GM18951 (cell line): ENCODE data around the gene UMPS.
"Not testable (repeated sequence)": the region's sequence is repeated elsewhere in the genome, so short reads cannot be mapped to it uniquely, and the experiment has no call there.

Experiments
- POLR2A ChIP-seq: IDR thresholded peaks from 4 replicates; pipeline ENCODE4 v1.6.1; 2011; ENCODE audit warnings: mild to moderate bottlenecking; ENCODE audit not compliant: insufficient read length, insufficient read depth; ENCODE audit errors: extremely low read depth
- in situ Hi-C: fragments of 300-500 bp; cut with MboI; formaldehyde crosslinking; loops from one replicate; pipeline ENCODE4 v1.12.0; 2022; ENCODE audit warnings: low sequenced_read_pairs, mixed read lengths, inconsistent platforms; ENCODE audit not compliant: unreplicated experiment

Gene UMPS

DNA sequence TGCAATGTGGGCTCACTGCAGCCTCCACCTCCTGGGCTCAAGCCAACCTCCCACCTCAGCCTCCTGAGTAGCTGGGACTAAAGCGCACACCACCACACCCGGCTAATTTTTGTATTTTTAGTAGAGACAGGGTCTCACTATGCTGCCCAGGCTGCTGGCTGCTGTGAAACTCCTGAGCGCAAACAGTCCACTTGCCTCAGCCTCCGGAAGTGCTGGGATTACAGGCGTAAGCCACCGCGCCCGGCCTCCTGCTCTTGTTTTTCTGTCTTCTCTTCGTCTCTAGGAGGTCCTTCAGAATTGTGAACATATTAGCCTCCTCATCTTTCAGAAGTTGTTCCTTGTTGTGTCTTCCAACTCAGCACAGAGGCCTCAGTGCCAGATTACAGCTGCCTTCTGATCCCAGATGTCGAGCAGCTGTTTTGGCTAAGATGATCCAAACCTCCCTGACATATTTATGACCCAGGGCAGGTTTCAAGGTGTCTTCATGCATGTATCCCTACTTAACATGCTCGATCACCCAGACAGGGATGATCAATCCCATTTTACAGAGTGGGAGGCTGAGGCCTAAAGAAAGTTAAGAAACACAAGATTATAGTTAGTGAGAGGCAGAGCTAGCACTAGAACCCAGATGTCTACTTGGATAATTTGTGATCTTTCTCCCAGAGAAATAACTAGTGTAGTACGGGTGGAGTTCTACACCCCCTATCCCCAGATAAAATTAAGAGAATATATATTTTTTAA, 32.1 kb upstream of the UMPS start:
- no peak for TF ChIP-seq POLR2A
- in situ Hi-C loops: no loop called here

DNA sequence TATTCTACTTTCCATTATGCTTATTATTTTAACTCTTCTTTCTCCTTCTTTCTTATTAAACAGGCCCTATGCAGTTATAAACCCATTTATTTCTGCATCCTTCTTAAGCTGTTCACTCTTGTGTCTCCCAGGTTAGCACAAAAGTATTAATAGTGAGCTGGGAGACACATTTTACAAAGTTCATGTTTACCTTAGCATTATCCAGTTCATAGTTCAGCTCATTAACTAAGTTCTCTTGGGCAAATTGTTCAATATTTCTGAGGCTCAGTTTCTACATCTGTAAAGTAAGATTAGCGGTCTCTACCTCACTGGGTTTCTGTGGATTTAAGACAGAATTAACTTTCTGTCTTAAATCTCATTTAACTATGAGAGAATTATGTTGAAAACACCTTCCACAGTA, 31.2 kb upstream of the UMPS start:
- TF ChIP-seq POLR2A: no peak
- in situ Hi-C loops: no loop called here

DNA sequence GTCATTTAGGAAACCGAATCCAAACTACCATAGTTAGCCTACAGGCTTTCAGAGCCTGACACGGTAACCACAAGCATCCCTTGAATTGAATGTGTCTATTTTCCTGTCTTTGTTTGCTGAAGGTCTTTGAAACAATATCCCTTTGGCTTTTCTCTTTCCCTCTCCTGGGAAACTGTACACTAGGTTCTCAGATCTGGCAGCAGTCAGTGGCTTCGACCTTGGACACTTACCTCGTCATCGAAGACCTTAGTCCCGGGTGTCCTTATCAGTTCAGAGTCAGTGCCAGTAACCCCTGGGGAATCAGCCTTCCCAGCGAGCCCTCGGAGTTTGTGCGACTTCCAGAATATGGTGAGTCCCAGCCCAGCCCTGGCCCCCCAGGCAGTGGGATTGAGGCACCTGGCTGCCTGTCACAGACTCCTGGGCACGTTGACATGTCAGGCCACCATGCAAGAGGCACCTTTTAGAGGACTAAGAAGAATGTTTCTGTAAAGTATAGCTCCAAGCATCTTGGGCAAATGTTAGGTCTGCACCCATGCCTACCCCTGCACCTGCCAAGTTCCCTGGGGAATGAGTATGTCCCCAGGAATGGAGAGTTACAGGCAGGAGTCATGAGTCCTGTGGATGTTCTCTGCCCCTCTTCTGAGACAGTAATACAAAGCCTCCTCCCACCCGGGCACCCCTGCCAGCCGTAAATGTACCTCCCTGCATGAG, 30.4 kb upstream of the UMPS start:
- TF ChIP-seq POLR2A: no peak

GRCh38 chr3:124700880-124701684, 29.2 kb upstream of the UMPS start:
- in situ Hi-C loops: no loop called here
- TF ChIP-seq POLR2A: no peak

More for the DNA sequence above, 30.4 kb upstream of the UMPS start:
- in situ Hi-C loops: no loop called here

GRCh38 chr3:124701687-124702086, 28.6 kb upstream of the UMPS start:
- TF ChIP-seq POLR2A: no peak
- in situ Hi-C loops: no loop called here

DNA sequence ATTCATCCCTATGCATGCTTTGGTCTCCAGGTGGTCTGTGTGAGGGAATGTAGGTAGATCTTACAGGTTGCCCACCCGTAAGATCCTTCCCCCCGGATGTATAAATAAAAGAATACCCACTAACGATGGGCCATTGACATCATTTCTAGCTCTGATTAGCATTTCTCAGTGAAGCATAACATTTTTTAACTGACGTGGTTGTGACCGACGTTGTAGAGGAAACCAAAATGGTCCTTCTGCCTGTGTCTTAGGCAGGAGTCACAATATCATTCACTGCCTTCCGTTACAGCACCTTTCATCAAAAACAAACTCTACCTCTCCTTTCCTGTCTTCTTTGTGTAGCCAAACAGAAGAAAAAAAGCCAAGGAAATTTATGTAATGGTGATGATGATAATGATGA, 27.3 kb upstream of the UMPS start:
- no peak for TF ChIP-seq POLR2A
- in situ Hi-C loops: no loop called here

DNA sequence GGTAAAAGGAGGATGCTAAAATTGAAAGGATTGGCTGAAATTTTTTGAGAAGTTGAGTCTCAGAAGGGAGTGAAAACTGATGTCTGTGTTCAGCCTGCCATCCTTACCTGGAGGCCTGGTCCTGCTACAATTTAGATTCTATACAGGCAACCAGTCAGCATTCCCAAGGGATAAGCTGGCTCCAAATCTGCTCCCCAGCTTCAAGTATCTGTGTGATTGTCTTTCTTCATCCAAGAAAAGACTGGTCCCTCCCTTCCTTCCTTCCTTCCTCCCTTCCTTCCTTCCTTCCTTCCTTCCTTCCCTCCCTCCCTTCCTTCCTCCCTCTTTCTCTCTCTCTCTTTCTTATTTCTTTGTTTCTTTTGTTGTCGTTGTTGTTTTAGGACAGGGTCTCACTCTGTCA, 24.7 kb upstream of the UMPS start:
- TF ChIP-seq POLR2A: no peak
- in situ Hi-C loops: no loop called here

- in situ Hi-C loops: not testable (repeated sequence)
Measured at GRCh38 chr3:124707223-124707622, 23.0 kb upstream of the UMPS start.

DNA sequence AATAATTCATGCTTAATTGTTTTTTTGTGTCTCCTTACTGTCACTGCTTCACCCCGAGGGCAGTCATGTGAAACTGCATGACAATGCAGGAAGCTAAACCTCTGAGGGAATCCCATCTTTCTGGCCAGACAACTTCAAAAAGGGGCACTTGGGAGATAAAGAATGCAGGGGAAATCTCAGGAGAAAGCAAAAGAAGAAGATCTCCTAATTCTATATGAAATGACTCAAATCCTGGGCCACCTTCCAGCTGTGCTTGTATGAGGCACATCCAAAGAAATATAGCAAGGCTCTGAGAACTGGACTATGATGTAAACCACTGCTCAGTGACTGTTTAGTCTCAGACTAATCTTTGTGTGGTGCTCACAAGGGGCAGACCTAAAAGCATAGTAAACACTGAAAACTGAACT, 22.6 kb upstream of the UMPS start:
- in situ Hi-C loops: no loop called here

GRCh38 chr3:124714223-124714853, 15.9 kb upstream of the UMPS start:
- in situ Hi-C loops: no loop called here
- TF ChIP-seq POLR2A: no peak

More for the DNA sequence above, 22.6 kb upstream of the UMPS start:
- TF ChIP-seq POLR2A: no peak

DNA sequence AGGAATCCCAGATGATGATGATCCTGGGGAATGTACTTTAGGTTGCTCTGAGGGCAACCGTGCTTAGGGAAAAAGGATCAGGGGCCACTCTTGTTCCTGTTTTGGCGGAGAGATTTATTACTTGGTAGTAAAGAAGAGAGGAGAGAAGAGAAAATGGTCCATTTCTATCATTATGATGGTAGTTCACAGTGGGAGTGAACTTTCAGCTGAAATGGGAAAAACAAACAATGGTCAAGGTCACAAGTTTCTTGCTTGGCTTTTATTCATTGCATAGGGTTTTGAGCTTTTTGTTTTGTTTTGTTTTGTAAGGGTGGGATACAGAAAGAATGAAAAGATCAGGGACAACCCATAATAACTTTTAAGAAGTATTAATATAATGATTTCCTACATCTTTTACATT, 7.7 kb upstream of the UMPS start:
- TF ChIP-seq POLR2A: no peak
- in situ Hi-C loops: no loop called here

DNA sequence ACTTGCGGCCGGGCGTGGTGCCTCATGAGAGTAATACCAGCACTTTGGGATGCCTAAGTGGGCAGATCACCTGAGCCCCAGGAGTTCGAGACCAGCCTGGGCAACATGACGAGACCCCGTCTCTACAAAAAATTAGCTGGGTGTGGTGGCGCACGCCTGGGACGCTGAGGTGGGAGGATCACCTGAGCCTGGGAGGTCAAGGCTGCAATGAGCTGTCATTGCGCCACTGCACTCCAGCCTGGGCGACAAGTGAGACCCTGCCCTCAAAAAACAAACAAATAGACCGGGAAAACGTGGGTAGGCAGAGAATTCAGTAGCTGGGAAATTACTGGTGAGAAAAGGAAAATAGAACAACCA, 667 bp downstream of the UMPS start:
- in situ Hi-C loops: no loop called here
- TF ChIP-seq POLR2A: no peak

DNA sequence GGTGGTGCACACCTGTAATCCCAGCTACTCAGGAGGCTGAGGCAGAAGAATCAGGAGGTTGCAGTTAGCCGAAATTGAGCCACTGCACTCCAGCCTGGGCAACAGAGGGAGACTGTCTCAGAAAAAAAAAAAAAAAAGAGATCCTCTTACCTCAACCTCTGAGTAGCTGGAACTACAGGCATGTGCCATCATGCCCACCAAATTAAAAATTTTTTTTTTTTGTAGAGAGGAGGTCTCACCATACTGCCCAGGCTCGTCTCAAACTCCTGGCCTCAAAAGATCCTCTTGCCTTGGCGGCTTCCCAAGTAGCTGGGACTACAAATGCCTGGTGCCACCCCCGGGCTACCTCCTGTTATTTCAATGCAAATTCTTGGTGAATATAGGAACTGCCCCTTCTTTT, 1.5 kb downstream of the UMPS start:
- TF ChIP-seq POLR2A: no peak
- in situ Hi-C loops: no loop called here

GRCh38 chr3:124741027-124741426, 10.8 kb downstream of the UMPS start:
- in situ Hi-C loops: no loop called here
- no peak for TF ChIP-seq POLR2A

DNA sequence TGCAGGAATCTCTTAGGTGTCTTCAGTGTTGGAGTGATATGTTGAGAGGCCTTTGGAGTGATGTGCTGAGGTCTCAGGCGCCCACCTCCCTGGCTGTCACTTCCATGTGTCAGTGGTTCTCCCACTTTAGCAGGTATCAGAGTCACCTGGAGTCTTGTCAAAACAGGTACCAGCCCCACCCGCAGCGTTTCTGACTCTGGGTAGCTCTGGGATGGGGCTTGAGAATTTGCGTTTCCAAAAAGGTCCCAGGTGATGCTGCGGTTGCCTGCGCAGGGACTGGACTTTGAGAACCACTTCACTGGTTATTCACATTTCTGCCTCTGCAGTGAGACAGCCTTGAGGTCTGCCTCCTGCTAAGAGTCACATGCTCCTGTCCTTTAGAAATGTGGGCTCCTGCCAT, 15.5 kb downstream of the UMPS start:
- in situ Hi-C loops: no loop called here
- TF ChIP-seq POLR2A: no peak
